HepG2 (cell line): ENCODE data around the gene MCC. TPM values are rescaled to one million over a fixed set of nuclear protein-coding genes. Genes with fewer than 3 reads are reported as not detected.
A peak's percentile ranks its signal among the peaks of the same experiment; 100 is the strongest.

Experiments
- CSRNP1 ChIP-seq: sonication (generic); formaldehyde crosslinking; IDR thresholded peaks from 2 replicates; pipeline ENCODE4 v1.8.1; 2023; ENCODE audit warnings: mild to moderate bottlenecking, missing genetic modification reagents
- KMT2B ChIP-seq: IDR thresholded peaks from 2 replicates; pipeline ENCODE4 v1.6.1; 2016; ENCODE audit warnings: missing genetic modification reagents, missing compliant biosample characterization
- MTA3 ChIP-seq: sonication (generic); formaldehyde crosslinking; IDR thresholded peaks from 2 replicates; pipeline ENCODE4 v1.4.0; 2020; ENCODE audit warnings: missing genetic modification reagents
- MYC ChIP-seq: sonication (generic); formaldehyde crosslinking; IDR thresholded peaks from 2 replicates; pipeline ENCODE4 v1.9.0; 2021; ENCODE audit warnings: missing genetic modification reagents, borderline replicate concordance
- NFAT5 ChIP-seq: sonication (generic); formaldehyde crosslinking; IDR thresholded peaks from 2 replicates; pipeline ENCODE4 v1.4.0; 2020; ENCODE audit warnings: missing genetic modification reagents
- POLR2A ChIP-seq, 2 experiments: IDR thresholded peaks; 2 replicates each; pipeline ENCODE4 v1.6.1; 2011; ENCODE audit warnings: low read depth in 2 of 2, low read length in 2 of 2, mild to moderate bottlenecking in 1 of 2, moderate library complexity in 1 of 2; ENCODE audit not compliant: insufficient read depth in 1 of 2
- SATB2 ChIP-seq: sonication (generic); formaldehyde crosslinking; IDR thresholded peaks from 2 replicates; pipeline ENCODE4 v1.5.0; 2020; ENCODE audit warnings: missing genetic modification reagents
- SOX13 ChIP-seq, 3 experiments: fragments of 450-650 bp in 1 of 3; sonication (generic) in 1 of 3; formaldehyde crosslinking in 1 of 3; IDR thresholded peaks in 2 of 3; conservative IDR thresholded peaks in 1 of 3; 2 replicates each; pipeline versions ENCODE4 v1.5.0 to v1.6.1; 2016 to 2020; ENCODE audit warnings: antibody characterized with exemption in 1 of 3, mild to moderate bottlenecking in 1 of 3, missing compliant biosample characterization in 1 of 3, missing genetic modification reagents in 1 of 3, moderate library complexity in 1 of 3
- SP5 ChIP-seq: IDR thresholded peaks from 2 replicates; pipeline ENCODE4 v1.6.1; 2016; ENCODE audit warnings: low read depth, borderline replicate concordance
- SRSF1 ChIP-seq: fragments of 200-400 bp; formaldehyde crosslinking; optimal IDR thresholded peaks from 2 replicates; pipeline ENCODE3; 2017; ENCODE audit warnings: mild to moderate bottlenecking, low read depth, low read length, moderate library complexity
- STAG1 ChIP-seq: sonication (generic); formaldehyde crosslinking; IDR thresholded peaks from 2 replicates; pipeline ENCODE4 v1.4.0; 2020; ENCODE audit warnings: missing genetic modification reagents
- TOE1 ChIP-seq: sonication (generic); formaldehyde crosslinking; IDR thresholded peaks from 2 replicates; pipeline ENCODE4 v1.4.0; 2020; ENCODE audit warnings: mild to moderate bottlenecking, missing genetic modification reagents
- ZFP1 ChIP-seq: IDR thresholded peaks from 2 replicates; pipeline ENCODE4 v1.6.1; 2016
- ZNF136 ChIP-seq: sonication (generic); formaldehyde crosslinking; IDR thresholded peaks from 2 replicates; pipeline ENCODE4 v1.8.1; 2022; ENCODE audit warnings: low read depth, mild to moderate bottlenecking, moderate library complexity, missing genetic modification reagents
- ZNF180 ChIP-seq: sonication (generic); formaldehyde crosslinking; IDR thresholded peaks from 2 replicates; pipeline ENCODE4 v1.4.0; 2020; ENCODE audit warnings: low read depth, missing genetic modification reagents, borderline replicate concordance
- ZNF282 ChIP-seq: fragments of 450-650 bp; IDR thresholded peaks from 2 replicates; pipeline ENCODE4 v1.6.1; 2018; ENCODE audit not compliant: partially characterized antibody
- ZNF331 ChIP-seq: sonication (generic); formaldehyde crosslinking; IDR thresholded peaks from 2 replicates; pipeline ENCODE4 v1.4.0; 2020; ENCODE audit warnings: missing genetic modification reagents
- ZNF382 ChIP-seq: sonication (generic); formaldehyde crosslinking; IDR thresholded peaks from 2 replicates; pipeline ENCODE4 v1.5.0; 2020; ENCODE audit warnings: missing genetic modification reagents, mild to moderate bottlenecking, borderline replicate concordance
- ZNF543 ChIP-seq: sonication (generic); formaldehyde crosslinking; IDR thresholded peaks from 2 replicates; pipeline ENCODE4 v1.4.0; 2020; ENCODE audit warnings: mild to moderate bottlenecking, missing genetic modification reagents
- ZNF558 ChIP-seq: sonication (generic); formaldehyde crosslinking; IDR thresholded peaks from 2 replicates; pipeline ENCODE4 v1.9.0; 2022; ENCODE audit warnings: mild to moderate bottlenecking, missing genetic modification reagents, borderline replicate concordance
- ZNF644 ChIP-seq: IDR thresholded peaks from 2 replicates; pipeline ENCODE4 v1.6.1; 2016; ENCODE audit warnings: low read depth
- ZNF652 ChIP-seq: IDR thresholded peaks from 2 replicates; pipeline ENCODE4 v1.6.1; 2016; ENCODE audit warnings: low read depth, borderline replicate concordance
- ZNF776 ChIP-seq: sonication (generic); formaldehyde crosslinking; IDR thresholded peaks from 2 replicates; pipeline ENCODE4 v1.4.0; 2020; ENCODE audit warnings: mild to moderate bottlenecking, missing genetic modification reagents
- ZNF777 ChIP-seq: sonication (generic); formaldehyde crosslinking; IDR thresholded peaks from 2 replicates; pipeline ENCODE4 v1.4.0; 2020; ENCODE audit warnings: missing genetic modification reagents
- ZNF850 ChIP-seq: sonication (generic); formaldehyde crosslinking; conservative IDR thresholded peaks from 2 replicates; pipeline ENCODE4 v1.9.0; 2021; ENCODE audit warnings: mild to moderate bottlenecking, missing genetic modification reagents
- polyA plus RNA-seq, 8 experiments: library from polyadenylated mRNA; depleted of rRNA in 3 of 8; stranded (reverse) in 7 of 8; unstranded in 1 of 8; fragments of >200 nt; fragmentation: Illumina TruSeq in 4 of 8; extraction: Trizol in 4 of 8; gene quantifications; 2 replicates each; pipeline versions ENCODE4 v1.2.1 to v1.2.3, GENCODE V29; 2011 to 2016; ENCODE audit warnings: low read depth in 4 of 8, missing spikeins in 1 of 8, mixed read lengths in 1 of 8; ENCODE audit not compliant: insufficient read depth in 1 of 8
- total RNA-seq, 5 experiments: library from RNA; depleted of rRNA; stranded (reverse); fragments of >200 nt; fragmentation: Illumina TruSeq; extraction: Trizol; gene quantifications; 2 replicates each; pipeline ENCODE4 v1.2.3, GENCODE V29; 2016; ENCODE audit warnings: low read depth in 1 of 5

Gene MCC
- total and polyA plus RNA-seq, 2 of the 13 experiments (the other 11 are each of a cell fraction or from before 2014, with no cell fraction given): 0.55 to 2.4 TPM

DNA sequence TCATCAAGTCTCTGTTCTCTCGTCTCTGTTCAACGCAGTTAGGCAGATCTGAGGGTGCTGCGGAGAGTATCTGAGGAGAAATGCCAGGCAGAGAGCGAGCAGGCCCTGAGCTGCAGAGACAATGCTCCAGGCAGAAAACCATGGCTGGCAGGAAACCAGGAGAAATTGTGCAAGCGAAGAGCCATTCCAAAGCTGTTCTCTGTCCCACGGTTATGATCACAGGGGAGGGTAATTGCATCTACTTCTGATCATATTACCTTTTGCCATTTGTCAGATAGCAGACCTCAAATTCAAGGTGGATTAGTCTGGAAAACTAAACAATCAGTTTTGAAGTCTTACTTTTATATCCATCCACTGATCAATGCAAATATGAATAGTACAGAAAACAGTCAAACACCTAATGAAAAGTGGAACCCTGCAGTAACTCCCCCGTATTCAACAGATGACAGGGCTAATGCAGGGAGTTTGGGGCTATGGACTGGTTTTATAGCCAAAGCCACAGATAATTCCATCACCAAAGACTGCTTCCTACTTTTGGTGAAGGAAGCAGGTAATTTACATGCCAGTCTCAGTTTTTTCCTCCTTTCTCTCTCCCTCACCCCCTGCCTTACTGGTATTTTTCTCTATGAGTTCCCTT, 283.6 kb downstream of the MCC start (continued):
- TF ChIP-seq NFAT5 (CRISPR knock-in tag) (no peak), ZFP1 (CRISPR knock-in tag) (no peak), ZNF180 (CRISPR knock-in tag) (no peak), TOE1 (CRISPR knock-in tag) (no peak), KMT2B (CRISPR knock-in tag) (0 out of 2 replicates have a peak, but pooled peaks have one; percentile 46), POLR2A (IDR thresholded peaks at IDR 0.05; ENCODE audit: insufficient read depth in 1 of 2, low read depth in 2 of 2, low read length in 2 of 2) (no peak), ZNF644 (CRISPR knock-in tag) (0 out of 2 replicates have a peak, but pooled peaks have one; percentile 42), SATB2 (no peak), ZNF777 (CRISPR knock-in tag) (no peak), ZNF543 (CRISPR knock-in tag) (no peak), ZNF331 (0 out of 2 replicates have a peak, but pooled peaks have one; percentile 29), ZNF558 (CRISPR knock-in tag) (no peak), ZNF382 (CRISPR knock-in tag) (no peak), MTA3 (CRISPR knock-in tag) (no peak), ZNF282 (no peak), MYC (CRISPR knock-in tag) (no peak), CSRNP1 (no peak), ZNF850 (CRISPR knock-in tag) (no peak), ZNF136 (CRISPR knock-in tag) (no peak), ZNF776 (CRISPR knock-in tag) (no peak), SRSF1 (no peak), SP5 (CRISPR knock-in tag) (no peak), STAG1 (CRISPR knock-in tag) (no peak), SOX13 (IDR thresholded peaks at IDR 0.05) (no peak), SOX13 (CRISPR knock-in tag; conservative IDR thresholded peaks at IDR 0.05 in 1 of 2, IDR thresholded peaks at IDR 0.05 in 1 of 2) (0 out of 4 replicates have a peak, but pooled peaks of 1 of the 2 experiments have one; percentile 12), ZNF652 (CRISPR knock-in tag) (no peak)
